ENCODE results near the gene OBI1.

The OBI1 gene

DNA sequence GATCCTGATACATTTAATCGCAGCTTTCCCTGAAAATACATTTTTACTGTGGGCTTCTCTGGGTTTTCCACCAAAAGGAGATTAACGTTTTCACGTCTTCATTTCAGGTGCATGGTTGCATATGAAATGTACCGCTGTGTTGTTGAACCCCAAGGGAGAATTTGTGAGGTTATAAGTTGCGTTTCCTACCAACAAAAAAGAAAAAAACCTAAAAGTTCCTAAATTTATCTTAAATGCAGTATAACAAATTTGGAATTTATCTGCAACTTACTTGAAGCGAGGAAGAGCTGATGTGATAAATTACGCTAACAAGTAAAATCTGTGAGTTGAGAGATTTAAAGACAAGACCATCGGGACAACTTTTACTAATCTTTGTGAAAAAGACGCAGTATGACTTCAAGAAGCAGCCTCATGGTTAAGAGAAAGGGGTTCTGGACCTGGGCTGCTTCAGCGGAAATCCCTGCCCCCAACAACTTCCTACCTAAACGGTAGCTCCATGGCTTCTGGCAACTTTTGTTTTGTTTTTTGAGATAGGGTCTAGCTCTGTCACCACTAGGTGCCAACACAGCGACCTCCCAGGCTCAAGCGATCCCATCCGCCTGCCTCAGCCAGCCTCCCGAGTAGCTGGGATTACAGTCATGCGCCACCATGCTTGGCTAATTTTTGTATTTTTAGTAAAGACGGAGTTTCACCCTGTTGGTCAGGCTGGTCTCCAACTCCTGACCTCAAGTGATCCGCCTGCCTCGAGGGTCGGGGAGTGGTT is 958 bp upstream of the OBI1 start:
- TF ChIP-seq, protein P1, sequence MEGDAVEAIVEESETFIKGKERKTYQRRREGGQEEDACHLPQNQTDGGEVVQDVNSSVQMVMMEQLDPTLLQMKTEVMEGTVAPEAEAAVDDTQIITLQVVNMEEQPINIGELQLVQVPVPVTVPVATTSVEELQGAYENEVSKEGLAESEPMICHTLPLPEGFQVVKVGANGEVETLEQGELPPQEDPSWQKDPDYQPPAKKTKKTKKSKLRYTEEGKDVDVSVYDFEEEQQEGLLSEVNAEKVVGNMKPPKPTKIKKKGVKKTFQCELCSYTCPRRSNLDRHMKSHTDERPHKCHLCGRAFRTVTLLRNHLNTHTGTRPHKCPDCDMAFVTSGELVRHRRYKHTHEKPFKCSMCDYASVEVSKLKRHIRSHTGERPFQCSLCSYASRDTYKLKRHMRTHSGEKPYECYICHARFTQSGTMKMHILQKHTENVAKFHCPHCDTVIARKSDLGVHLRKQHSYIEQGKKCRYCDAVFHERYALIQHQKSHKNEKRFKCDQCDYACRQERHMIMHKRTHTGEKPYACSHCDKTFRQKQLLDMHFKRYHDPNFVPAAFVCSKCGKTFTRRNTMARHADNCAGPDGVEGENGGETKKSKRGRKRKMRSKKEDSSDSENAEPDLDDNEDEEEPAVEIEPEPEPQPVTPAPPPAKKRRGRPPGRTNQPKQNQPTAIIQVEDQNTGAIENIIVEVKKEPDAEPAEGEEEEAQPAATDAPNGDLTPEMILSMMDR (IDR thresholded peaks at IDR 0.05; ENCODE audit: control insufficient read depth, insufficient read depth, low read depth, low read length, missing control alignments): no peak
- DNase-seq (ENCODE audit: low read depth): no peak
- peak overlapping the region; percentile 60 for H3K4me3 ChIP-seq (ENCODE audit: control insufficient read depth, low read depth, low read length)

DNA sequence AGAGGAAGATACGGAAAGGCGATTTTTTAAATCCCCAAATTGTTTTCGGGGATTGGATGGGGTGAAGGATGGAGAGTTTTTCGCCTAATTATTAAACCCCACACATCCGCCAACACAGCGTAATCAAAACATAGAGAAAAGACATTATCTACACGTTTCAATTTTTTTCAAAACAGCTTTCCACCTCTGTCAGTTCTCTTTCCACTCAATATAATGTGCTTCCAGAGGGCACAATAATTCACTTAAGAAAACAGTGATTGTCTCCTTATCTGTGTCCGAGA is 435 bp upstream of the OBI1 start:
- peak overlapping the region; percentile 60 for H3K4me3 ChIP-seq (ENCODE audit: control insufficient read depth, low read depth, low read length)
- no peak for DNase-seq (ENCODE audit: low read depth)
- TF ChIP-seq, protein P1 (IDR thresholded peaks at IDR 0.05; ENCODE audit: control insufficient read depth, insufficient read depth, low read depth, low read length, missing control alignments): no peak

DNA sequence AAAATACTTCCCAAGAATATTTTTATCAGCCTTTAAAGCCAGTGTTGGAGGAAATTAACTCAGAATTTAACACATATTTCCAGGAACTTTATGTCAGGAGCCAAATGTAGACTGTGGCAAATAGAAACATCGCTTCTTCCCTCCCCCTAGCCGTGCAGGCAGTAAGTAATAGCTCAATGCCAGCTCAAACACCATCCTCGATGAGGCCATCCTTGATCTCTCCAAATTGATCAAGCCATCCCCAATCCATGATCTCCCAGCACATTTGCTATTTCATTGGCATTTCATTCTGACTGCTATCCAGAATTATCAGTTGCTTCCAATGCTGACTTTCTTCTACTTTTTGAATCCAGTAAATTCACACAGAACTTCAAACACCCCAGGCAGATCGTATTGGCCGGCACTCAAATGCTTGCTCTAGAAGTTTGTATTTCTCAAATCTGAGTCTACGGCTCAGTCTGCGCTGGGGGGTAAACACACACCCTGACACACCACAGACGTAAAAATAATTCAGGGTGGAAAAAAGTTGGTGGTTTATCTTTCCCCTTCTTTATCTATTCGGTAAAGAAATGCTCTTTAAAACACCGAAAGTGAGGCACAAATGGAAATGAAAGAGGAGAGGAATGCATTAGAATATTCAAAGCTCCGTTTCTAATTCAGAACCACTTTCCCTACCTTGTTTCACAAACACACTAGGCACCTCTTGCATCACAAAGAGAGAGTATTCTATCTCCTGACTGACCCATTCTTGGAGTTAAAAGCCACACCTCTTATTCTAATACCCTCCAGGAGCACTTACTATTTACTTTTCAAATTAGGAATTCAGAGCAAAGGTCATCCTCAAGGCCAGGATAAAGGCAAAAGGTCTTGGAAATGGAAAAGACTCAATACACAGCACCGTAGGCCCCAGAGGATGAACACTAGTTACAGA is 991 bp downstream of the OBI1 start:
- DNase-seq (ENCODE audit: low read depth): no peak
- TF ChIP-seq, protein P1 (IDR thresholded peaks at IDR 0.05; ENCODE audit: control insufficient read depth, insufficient read depth, low read depth, low read length, missing control alignments): no peak
- peak overlapping the region; percentile 60 for H3K4me3 ChIP-seq (ENCODE audit: control insufficient read depth, low read depth, low read length)

DNA sequence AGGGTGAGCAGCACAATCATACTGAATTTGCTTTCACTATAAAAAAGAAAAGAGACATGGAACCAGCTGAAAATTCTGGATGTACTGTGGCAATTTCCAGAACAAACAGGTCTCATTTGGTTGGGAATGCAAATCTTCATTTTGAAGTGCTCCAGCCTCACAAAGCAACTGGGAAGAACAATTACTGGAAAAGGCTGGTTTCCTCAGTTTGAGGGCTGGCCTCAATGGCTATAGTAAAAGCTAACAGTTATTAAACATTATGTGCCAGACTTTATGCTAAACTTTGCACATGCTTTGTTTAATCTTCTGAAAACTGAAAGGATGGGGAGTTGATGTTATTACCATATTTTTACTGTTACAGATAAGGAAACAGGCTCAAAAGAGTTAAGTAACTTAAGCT is 3.0 kb downstream of the OBI1 start:
- TF ChIP-seq, protein P1 (IDR thresholded peaks at IDR 0.05; ENCODE audit: control insufficient read depth, insufficient read depth, low read depth, low read length, missing control alignments): no peak
- no peak for DNase-seq (ENCODE audit: low read depth)
- no peak overlapping the region for H3K4me3 ChIP-seq (ENCODE audit: control insufficient read depth, low read depth, low read length)

DNA sequence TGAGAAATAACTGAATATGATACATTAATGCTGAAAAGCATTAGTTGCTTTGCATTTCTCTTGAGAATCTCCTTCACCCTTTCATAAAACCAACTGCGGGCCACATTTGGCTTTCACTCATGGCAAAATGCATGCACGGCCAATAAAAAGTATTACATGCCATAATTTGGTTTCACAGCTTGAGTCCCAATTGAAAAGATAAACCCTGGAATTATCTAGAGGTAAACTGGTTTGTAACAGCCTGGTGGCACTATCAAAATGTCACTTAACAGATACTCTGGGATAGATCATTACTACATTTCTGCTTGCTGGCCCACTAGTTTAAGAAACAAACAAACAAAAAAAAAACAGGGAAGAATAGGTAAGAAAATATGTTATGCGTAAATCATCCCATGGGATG is 3.9 kb downstream of the OBI1 start:
- TF ChIP-seq, protein P1 (IDR thresholded peaks at IDR 0.05; ENCODE audit: control insufficient read depth, insufficient read depth, low read depth, low read length, missing control alignments): no peak

DNA sequence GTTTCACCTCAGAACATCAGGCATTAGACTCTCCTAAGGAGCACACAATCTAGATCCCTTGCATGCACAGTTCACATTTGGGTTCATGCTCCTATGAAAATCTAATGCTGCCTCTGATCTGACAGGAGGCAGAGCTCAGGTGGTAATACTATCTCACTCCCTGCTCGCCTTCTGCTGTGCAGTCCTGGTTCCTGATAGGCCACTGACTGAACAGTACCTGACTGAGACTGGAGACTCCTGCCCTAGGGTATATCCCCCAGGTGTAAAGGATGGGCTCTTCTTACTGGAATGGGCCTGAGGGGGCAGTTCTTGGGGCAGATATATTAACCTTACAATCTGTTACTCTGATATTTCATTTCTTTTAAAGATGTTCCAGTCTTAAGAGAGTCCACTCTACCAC is 6.3 kb downstream of the OBI1 start:
- TF ChIP-seq, protein P1 (IDR thresholded peaks at IDR 0.05; ENCODE audit: control insufficient read depth, insufficient read depth, low read depth, low read length, missing control alignments): no peak
- H3K4me3 ChIP-seq (ENCODE audit: control insufficient read depth, low read depth, low read length): no peak overlapping the region

More for the DNA sequence above, 3.9 kb downstream of the OBI1 start:
- no peak overlapping the region for H3K4me3 ChIP-seq (ENCODE audit: control insufficient read depth, low read depth, low read length)
- no peak for DNase-seq (ENCODE audit: low read depth)

More for the DNA sequence above, 6.3 kb downstream of the OBI1 start:
- no peak for DNase-seq (ENCODE audit: low read depth)
